UCSD-AML1 (cell line): ENCODE measurements around the gene PTX4.
"Not testable (repeated sequence)": the region's sequence is repeated elsewhere in the genome, so short reads cannot be mapped to it uniquely, and the experiment has no call there.

ENCODE experiments used
- DNase-seq: peaks from one replicate; lab custom pipeline; 2025; ENCODE audit not compliant: unreplicated experiment; lab: John Stamatoyannopoulos, UW

PTX4 gene

DNA sequence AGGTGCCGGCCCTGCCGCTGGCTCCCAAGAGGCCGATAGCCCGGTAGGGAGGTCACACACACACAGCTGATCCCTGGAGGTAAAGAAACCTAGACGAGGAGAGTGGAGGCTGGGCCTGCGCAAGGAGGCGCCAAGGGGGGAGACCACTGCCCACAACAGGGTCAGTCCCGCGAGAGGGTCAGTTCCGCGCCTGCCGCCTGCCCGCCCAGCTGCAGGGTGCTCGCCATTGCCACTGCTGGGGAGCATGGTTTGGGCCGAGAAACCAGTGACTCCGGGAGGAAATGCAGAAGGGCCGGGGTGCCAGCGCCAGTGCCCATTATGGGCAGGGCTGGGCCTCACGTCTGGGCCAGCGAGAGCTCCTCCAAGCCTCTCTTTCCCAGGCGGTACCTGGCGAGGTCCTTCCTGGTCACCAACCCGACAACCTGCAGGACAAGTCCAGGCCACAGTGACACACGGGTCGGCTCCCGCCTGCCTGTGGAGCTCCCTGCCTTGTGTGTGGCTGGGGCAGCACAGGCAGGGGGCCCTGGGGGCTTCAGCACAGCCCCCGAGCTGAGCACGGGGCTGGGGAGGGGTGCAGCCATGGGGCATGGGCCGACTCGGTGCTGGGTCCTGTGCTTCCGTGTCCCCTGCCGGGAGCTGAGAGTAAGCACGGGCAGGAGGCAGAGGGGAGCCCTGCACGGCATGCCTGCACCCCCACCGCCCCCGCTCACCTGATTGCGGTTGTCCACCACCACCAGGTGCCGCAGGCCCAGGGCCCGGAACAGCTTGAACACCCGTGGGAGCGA lies 42.3 kb downstream of the PTX4 start:
- no peak for DNase-seq

DNA sequence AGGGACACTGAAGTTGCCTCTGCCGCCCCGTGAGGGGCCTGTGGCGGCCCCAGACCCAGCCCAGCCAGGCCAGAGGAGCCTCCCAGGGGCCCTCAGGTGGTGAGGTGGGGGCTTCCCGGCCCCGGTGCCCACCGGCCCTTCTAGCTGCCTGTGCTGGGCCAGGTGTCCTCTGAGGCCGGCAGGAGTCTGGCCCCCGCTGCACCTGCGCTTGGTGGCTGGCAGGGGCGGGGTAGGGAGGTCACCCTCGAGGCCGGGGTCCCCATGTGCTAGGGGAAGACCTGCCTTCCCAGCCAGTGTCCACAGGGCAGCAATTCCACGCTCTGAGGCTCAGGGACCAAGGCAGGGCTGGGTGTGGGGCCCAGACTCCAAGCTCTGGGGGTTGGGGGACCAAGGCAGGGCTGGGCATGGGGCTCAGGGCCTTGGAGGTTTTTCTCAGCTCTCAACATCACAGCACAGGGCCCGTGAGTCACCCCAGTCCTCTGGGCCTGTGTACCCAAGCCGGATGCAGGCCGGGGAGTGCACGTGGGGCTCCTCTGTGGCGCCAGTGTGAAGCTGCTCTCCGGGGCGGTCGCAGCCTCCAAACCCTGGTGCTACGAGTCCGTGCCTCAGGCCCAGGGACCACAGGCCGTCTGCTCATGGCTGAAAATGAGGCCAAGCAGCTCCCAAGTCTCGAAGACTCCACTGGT lies 43.1 kb downstream of the PTX4 start:
- no peak for DNase-seq

DNA sequence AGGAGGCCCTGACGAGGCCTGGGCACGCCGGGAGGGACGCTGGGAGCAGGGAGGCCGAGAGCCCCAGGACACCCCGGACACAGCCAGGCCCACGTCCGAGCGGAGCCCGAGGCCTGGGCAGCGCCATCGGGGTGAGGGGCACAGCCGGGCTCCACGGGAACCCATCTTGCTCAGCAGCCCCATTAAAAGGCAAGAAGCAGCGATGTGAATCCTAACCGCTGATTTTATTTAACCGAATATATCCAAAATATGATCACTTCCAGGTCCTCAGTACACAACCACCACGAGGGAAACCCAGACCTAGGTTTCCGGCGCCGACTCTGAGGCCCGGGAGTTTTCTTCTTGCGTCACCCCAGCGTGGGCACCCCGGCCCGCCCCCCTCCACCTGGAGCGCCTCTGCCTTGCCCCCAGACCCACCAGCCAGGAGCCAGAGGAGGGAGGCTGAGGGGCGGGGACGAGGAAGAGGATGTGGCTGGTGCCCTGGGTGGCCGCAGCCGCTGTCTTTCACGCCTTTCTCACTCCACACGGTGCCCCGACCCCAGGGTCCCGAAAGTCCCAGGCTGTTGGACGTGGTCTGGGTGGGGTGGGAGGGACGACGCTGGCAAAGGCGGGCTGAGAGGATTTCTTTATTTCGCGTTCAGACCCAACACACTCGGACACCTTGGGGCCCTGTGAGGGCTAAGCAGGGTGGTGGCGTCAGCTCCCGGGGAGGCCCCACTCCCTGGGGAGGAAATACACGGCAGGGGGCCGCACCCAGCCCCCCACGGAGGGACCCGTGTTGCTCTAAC lies 43.8 kb downstream of the PTX4 start:
- no peak for DNase-seq

DNA sequence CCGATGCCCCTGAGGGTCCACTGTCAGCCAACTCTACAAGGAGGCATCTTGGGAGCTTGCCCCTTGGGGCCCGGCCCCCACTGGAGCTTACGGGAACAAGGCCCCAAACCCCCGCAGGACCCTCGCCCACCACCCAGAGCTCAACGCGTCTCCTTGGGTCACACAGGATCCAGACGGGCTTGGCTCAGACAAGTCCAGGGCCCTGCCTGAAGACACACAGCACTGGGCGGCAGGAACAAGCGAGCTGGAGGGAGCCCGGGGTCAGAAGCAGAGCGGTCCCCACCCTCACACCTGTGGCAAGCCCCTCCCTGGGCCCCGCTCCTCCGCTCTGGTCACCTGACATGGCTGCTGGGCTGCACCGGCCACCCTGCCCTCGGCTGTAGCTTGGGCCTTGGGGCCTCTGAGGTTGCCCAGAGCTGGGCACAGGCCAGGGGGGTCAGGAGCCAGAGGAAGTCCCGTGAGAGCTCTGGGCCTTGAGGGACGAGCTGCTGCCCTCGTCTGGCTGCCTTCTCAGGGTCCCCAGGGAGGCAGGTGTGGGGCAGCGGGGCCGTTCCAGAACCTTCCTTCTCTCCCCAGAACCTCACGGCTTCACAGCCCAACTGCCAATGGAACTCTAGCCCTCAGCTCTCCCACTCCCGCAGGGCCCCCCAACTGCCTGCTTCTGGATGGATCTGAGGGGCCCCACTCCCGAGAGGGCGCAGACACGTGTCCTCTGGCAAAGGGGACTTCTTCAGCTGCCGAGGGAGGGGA lies 44.6 kb downstream of the PTX4 start, which contains the start of gene CCDC154:
Gene CCDC154 (minus strand): TSS at position 577 of the 750 bp plus-strand sequence. CDS start 234 bp downstream, at position 343.
- DNase-seq = no peak

DNA sequence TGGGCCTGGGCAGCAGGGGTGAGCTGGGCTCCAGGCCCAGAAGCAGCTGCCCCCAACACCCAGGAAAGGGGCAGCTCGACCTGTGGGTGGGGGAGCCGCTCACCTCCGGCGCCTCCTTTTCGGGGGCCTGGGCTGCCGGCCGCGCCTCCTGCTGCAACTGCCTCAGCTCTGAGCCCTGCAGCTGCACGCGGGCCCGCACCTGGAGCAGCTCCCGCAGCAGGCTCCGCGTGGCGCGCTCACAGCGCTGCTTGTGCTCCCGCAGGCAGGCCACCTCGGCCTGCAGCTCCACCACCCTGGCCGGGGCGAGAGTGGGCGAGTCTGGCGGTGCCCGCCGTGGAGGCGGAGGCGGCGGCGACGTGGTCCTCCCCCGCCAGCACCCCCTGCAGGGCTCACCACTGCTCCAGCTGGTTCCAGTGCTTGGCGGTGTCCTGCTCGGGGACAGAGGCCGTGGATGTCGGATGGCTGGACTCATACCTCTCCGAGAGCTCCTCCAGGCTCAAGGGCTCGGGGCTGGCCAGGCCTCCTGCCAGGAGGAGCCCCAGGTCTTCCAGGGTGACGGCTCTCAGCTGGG lies 45.3 kb downstream of the PTX4 start:
- no peak for DNase-seq

DNA sequence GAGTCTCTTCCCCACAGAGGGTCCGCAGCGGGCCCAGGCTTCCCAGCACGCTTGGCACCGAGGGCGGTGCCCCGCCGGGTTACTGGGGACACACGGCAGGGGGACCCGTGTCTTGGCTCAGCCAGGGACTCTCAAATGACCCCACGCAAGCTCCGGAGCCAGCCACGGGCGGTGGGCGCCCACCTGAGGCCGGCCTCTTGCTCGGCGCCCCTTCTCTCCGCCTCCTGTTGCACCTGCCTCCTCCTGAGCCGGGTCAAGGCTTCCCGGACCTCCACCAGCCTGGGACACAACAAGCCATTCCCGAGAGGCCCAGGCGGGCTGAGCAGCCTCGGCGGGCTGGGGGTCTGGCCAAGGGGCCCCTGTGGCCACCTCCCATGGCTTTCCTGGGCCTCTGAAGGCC lies 46.0 kb downstream of the PTX4 start:
- no peak for DNase-seq

DNA sequence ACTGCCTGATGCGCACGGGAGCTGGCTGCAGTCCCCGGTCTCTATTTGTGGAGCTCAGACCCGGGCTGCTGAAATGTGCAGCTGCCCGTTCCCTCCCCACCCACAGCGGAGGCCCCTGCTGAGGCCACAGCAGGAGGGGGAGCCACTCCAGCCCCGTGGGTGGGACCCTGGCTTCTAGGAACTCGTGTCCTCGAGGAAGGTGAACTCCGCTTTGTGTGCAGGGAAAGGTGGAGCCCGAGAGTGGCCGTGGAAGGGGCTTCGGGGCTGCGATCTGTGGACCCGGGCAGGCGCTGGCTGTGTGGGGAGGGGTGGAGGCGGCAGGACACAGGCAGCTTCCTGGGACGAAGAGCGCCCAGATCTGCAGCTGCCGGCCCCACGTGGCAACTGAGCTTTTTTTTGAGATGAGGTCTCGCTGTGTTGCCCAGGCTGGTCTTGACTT lies 47.3 kb downstream of the PTX4 start:
- DNase-seq = no peak

DNA sequence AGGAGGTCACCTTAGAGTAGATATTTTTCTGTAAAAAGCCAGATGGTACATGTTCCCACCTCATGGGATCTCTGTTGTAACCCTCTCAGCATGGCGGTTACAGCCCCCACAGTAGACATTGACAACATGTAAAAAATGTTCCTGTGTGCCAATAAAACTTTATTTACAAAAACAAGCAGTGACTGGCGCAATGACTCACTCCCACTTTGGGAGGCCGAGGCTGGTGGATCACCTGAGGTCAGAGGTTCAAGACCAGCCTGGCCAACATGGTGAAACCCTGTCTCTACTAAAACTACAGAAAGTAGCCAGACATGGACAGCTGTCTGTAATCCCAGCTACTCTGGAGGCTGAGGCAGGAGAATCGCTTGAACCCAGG lies 49.1 kb downstream of the PTX4 start:
- DNase-seq = not testable (repeated sequence)

DNA sequence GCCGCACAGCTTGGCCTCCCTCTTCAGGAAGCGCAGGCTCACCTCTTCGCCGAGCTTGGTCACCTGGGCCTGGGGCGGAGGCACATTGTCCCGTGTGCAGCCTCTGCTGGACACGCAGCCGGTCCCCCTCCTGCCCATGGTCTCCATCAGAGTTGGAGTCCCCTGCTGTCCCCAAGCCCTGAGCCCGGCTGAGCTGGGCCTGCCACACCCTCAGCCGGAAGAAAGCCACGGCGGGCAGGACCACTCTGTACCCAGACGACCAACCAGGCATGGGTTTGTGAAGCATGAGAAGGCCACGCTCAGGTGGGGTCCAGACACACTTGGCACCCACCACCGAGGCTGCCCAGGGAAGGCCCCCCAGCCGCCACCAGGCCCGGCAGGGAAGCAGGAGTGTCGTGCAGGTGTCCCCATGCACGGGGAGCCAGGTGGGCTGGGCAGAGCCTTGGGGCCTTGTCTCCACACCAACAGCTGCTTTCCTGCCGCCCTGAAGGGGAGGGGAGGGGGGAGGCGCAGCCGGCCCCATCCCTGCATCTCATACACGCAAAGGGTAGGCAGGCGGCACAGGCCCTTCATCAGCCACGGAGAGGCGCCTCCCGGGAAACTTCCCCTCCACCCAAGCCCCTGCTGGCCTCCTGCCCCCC lies 49.6 kb downstream of the PTX4 start:
- no peak for DNase-seq

DNA sequence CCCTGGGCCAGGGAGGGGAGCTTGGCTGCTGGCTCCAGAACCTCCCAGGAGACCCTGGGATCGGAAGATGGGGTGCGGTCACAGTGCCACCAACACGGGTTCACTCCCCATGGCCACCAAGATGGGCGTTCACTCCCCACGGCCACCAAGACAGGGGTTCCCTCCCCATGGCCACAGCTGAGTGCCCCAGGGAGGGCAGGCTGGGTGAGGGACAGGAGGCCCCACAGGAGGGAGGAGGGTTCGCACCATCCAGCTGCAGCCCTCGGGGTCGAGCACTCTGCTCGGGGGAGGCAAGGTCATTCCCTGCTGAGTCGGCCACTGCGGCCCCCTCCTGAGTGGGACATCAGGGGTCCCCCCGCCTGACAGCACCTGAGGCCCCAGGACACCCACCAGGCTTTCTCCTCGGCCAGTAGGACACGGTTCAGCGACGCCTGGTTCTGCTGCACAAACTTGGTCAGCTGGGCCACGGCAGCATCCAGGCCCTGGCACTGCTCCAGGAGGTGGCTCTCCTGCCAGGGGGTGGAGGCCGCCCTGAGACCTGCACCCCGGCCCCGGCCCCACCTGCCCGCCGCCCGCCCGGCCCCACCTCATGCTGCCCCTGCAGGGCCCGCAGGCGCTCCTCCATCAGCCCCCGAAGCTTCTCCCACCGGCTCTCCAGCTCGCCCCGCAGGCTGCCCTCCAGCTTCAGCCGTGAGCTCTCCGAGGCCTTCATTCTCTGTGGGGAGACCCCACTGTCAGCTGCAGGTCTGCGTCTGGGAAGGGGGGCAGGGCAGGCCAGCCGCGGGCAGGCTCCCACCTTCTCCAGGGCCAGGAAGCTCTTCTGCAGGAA lies 50.3 kb downstream of the PTX4 start:
- DNase-seq = no peak

DNA sequence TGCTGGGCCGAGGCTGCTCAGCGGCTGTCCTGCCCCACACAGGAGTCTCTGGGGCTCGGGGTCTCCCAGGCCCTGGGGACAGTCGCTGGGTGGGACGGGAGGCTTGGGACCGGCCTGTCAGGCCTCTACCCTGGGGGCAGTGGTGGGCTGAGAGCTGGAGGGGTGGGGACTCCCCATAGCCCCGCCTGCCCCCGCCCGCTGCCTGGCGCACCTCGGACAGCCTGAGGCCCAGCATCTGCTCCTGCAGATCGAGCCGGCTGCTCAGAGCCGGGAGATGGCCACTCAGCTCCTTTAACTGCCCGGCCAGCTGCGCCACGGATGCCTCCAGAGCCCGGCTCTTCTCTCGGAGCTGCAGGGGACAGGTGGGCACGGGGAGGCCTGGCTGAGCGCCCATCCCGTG lies 51.1 kb downstream of the PTX4 start:
- DNase-seq = no peak

DNA sequence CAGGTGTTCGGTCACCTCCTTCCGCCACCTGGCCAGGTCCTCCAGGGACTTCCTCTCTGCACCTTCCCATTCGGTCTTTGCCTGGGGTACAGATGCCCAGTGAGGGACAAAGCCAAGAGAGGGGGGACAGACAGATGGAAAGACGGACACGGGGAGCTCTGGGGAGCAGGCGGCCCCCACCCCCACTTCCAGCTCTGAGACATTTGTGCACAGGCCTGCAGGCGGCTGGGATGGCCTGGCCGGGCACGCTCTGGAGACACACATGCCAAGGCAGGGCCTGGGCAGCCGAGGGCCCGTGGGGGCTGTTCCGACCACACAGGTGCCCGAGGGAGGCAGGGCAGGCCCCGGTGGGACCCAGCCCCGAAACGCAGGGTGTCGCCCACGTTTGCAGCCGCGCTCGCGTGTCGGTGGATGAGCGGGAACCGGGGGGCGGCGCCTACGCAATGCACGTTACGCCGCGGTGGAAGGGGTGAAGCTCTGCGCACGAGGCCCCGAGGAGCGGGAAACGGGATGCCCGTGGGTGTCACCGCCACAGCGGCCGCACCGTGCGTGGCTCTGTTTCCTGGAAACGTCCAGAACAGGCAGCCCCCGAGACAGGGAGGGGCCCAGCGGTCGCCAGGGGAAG lies 51.9 kb downstream of the PTX4 start:
- no peak for DNase-seq

DNA sequence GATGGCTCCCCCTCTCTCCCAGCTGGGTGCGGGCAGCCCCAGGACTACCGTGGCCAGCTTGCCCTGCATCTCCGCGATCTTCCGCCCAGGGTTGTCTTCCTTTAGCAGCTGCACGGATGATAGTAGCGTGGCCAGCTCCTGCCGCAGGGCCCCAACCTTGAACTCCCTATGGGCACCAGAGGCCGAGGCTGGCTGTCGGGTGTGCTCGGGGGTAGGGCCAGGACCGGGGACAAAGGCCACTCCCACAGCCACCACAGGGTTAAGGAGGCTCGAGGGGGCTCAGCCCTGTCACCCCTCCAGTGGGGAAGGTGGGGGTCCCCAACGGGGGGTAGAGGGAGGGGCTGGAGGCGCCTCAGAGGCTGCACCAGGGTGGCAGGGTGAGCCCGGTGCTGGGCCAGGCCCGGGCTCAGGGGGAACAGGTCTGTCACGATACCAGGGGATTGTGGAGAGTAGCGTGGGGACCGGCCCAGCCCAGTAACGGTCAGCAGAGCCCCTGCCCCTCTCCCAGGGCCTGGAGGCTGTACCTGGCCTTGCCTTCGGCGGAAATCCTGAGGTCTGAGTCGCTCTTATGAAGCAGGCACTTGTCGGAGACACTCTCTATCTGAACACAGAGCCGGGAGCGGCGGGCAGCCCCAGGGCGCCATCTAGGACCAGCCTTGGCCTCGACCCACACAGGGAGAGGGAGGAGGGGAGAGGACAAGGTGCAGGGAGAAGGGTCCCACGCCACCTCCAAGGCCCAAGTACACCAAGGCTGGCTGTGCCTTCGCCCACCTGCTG lies 52.6 kb downstream of the PTX4 start:
- no peak for DNase-seq
